Measurements from ENCODE around the gene CD24. TPM values are rescaled to one million over a fixed set of nuclear protein-coding genes. Genes with fewer than 3 reads are reported as not detected.

The CD24 gene
- total RNA-seq, 2 donors from 2014 or later = 392 to 545 TPM

- H3K9me3 ChIP-seq (ENCODE audit: control insufficient read depth, low read length) = no peaks in the 10 kb centered on the region
- DNase-seq = no peak
- Mint-ChIP-seq H3K4me3 (no peak overlapping the region), H3K36me3 (ENCODE audit: low read depth) (no peaks in the 10 kb centered on the region), H3K4me1 (no peaks in the 10 kb centered on the region), H3K27ac (no peak overlapping the region), H3K27me3 (ENCODE audit: insufficient read depth) (no peaks in the 10 kb centered on the region), H3K9me3 (no peaks in the 10 kb centered on the region)
- WGBS, 2 experiments (ENCODE audit: insufficient coverage in 1 of 2, insufficient read length in 1 of 2) = 90 to 100% methylated on average over 2 of the region's 2 CpGs
- TF ChIP-seq CTCF (conservative IDR thresholded peaks at IDR 0.05) = no peak
- H3K9ac ChIP-seq (ENCODE audit: extremely low read depth, low read length, poor library complexity, severe bottlenecking) = no peak overlapping the region
- H3K27ac ChIP-seq (ENCODE audit: low read depth, low read length) = no peak overlapping the region
- H3K27me3 ChIP-seq (ENCODE audit: control insufficient read depth, insufficient read depth, low read length, poor library complexity, severe bottlenecking) = no peaks in the 10 kb centered on the region
- no peaks in the 10 kb centered on the region for H3K36me3 ChIP-seq (ENCODE audit: control insufficient read depth, insufficient read depth, low read length)
- no peak overlapping the region for H3K4me3 ChIP-seq (ENCODE audit: low read length)
- H3K4me1 ChIP-seq (ENCODE audit: control insufficient read depth, insufficient read depth, low read length) = no peaks in the 10 kb centered on the region
These were observed 12.7 kb downstream of the CD24 start for GRCh38 chr6:106961801-106962200.

- Mint-ChIP-seq H3K36me3 (ENCODE audit: low read depth) (no peaks in the 10 kb centered on the region), H3K4me3 (no peak overlapping the region), H3K9me3 (no peaks in the 10 kb centered on the region), H3K27me3 (ENCODE audit: insufficient read depth) (no peaks in the 10 kb centered on the region), H3K27ac (no peak overlapping the region), H3K4me1 (no peaks in the 10 kb centered on the region)
- no peak for DNase-seq
- no peak for TF ChIP-seq CTCF (conservative IDR thresholded peaks at IDR 0.05)
- H3K27me3 ChIP-seq (ENCODE audit: control insufficient read depth, insufficient read depth, low read length, poor library complexity, severe bottlenecking) = no peaks in the 10 kb centered on the region
- no peaks in the 10 kb centered on the region for H3K36me3 ChIP-seq (ENCODE audit: control insufficient read depth, insufficient read depth, low read length)
- H3K4me1 ChIP-seq (ENCODE audit: control insufficient read depth, insufficient read depth, low read length) = no peaks in the 10 kb centered on the region
- no peak overlapping the region for H3K4me3 ChIP-seq (ENCODE audit: low read length)
- no peak overlapping the region for H3K27ac ChIP-seq (ENCODE audit: low read depth, low read length)
- WGBS, 2 experiments (ENCODE audit: insufficient coverage in 1 of 2, insufficient read length in 1 of 2) = 77 to 83% methylated on average over 2 to 3 of the region's 3 CpGs
- no peak overlapping the region for H3K9ac ChIP-seq (ENCODE audit: extremely low read depth, low read length, poor library complexity, severe bottlenecking)
- no peaks in the 10 kb centered on the region for H3K9me3 ChIP-seq (ENCODE audit: control insufficient read depth, low read length)
These were observed 13.4 kb downstream of the CD24 start for GRCh38 chr6:106961136-106961535.

GRCh38 chr6:106959985-106960384 lies 14.5 kb downstream of the CD24 start:
- TF ChIP-seq CTCF (conservative IDR thresholded peaks at IDR 0.05) = no peak
- H3K27me3 ChIP-seq (ENCODE audit: control insufficient read depth, insufficient read depth, low read length, poor library complexity, severe bottlenecking) = no peaks in the 10 kb centered on the region
- no peaks in the 10 kb centered on the region for H3K36me3 ChIP-seq (ENCODE audit: control insufficient read depth, insufficient read depth, low read length)
- H3K4me3 ChIP-seq (ENCODE audit: low read length) = no peak overlapping the region
- Mint-ChIP-seq H3K36me3 (ENCODE audit: low read depth) (no peaks in the 10 kb centered on the region), H3K27ac (no peak overlapping the region), H3K4me3 (no peak overlapping the region), H3K27me3 (ENCODE audit: insufficient read depth) (no peaks in the 10 kb centered on the region), H3K9me3 (no peaks in the 10 kb centered on the region), H3K4me1 (no peaks in the 10 kb centered on the region)
- no peaks in the 10 kb centered on the region for H3K4me1 ChIP-seq (ENCODE audit: control insufficient read depth, insufficient read depth, low read length)
- no peak overlapping the region for H3K9ac ChIP-seq (ENCODE audit: extremely low read depth, low read length, poor library complexity, severe bottlenecking)
- no peak for DNase-seq
- no peak overlapping the region for H3K27ac ChIP-seq (ENCODE audit: low read depth, low read length)
- 89 to 100% methylated on average over 1 of the region's 1 CpG for WGBS, 2 experiments (ENCODE audit: insufficient coverage in 1 of 2, insufficient read length in 1 of 2)
- no peaks in the 10 kb centered on the region for H3K9me3 ChIP-seq (ENCODE audit: control insufficient read depth, low read length)
